Astrocyte (in vitro differentiated cells and primary cell): ENCODE data around the gene WWC2. TPM values are rescaled to one million over a fixed set of nuclear protein-coding genes. Genes with fewer than 3 reads are reported as not detected.
"Not testable (repeated sequence)": the region's sequence is repeated elsewhere in the genome, so short reads cannot be mapped to it uniquely, and the experiment has no call there.

Source experiments
- DNase-seq: peaks from one replicate; pipeline ENCODE4 v3.0.0-alpha.2; 2010; ENCODE audit warnings: low read depth
- FAIRE-seq: peaks from 2 replicates; lab custom pipeline; 2011; peaks lifted over from hg19 to GRCh38; lab: Jason Lieb, UNC
- H2AFZ ChIP-seq: 2 replicates; pipeline ENCODE4 v1.6.0; 2012; ENCODE audit warnings: low read depth, low read length, inconsistent platforms
- H3K27ac ChIP-seq: 2 replicates; pipeline ENCODE4 v1.5.1; 2011; ENCODE audit warnings: low read depth, low read length, inconsistent platforms
- H3K27me3 ChIP-seq: 2 replicates; pipeline ENCODE4 v1.6.0; 2011; ENCODE audit warnings: low read length, inconsistent platforms; ENCODE audit not compliant: insufficient read depth
- H3K36me3 ChIP-seq: 2 replicates; pipeline ENCODE4 v1.5.1; 2011; ENCODE audit warnings: low read length, inconsistent platforms; ENCODE audit not compliant: insufficient read depth
- H3K4me1 ChIP-seq: 2 replicates; pipeline ENCODE4 v1.5.1; 2011; ENCODE audit warnings: low read length, inconsistent platforms; ENCODE audit not compliant: insufficient read depth
- H3K4me2 ChIP-seq: 2 replicates; pipeline ENCODE4 v1.6.0; 2012; ENCODE audit warnings: low read length, inconsistent platforms
- H3K4me3 ChIP-seq: 2 replicates; pipeline ENCODE4 v1.5.1; 2011; ENCODE audit warnings: low read depth, mild to moderate bottlenecking, low read length, inconsistent platforms; ENCODE audit not compliant: insufficient read depth
- H3K79me2 ChIP-seq: 2 replicates; pipeline ENCODE4 v1.6.0; 2012; ENCODE audit warnings: mild to moderate bottlenecking, low read length, inconsistent platforms; ENCODE audit not compliant: insufficient read depth
- H3K9ac ChIP-seq: 2 replicates; pipeline ENCODE4 v1.6.0; 2012; ENCODE audit warnings: mild to moderate bottlenecking, low read length, inconsistent platforms
- H3K9me3 ChIP-seq: 2 replicates; pipeline ENCODE4 v1.5.1; 2012; ENCODE audit warnings: low read depth, mild to moderate bottlenecking, low read length, inconsistent platforms; ENCODE audit not compliant: insufficient read depth
- H4K20me1 ChIP-seq: 2 replicates; pipeline ENCODE4 v1.6.0; 2012; ENCODE audit warnings: low read length, inconsistent platforms; ENCODE audit not compliant: insufficient read depth
- H3K27ac Mint-ChIP-seq: one replicate; pipeline ENCODE4 v1.8.0; 2021; ENCODE audit warnings: mild to moderate bottlenecking, mixed read lengths; ENCODE audit not compliant: unreplicated experiment
- H3K27me3 Mint-ChIP-seq: one replicate; pipeline ENCODE4 v1.8.0; 2021; ENCODE audit warnings: low read depth, mixed read lengths; ENCODE audit not compliant: unreplicated experiment
- H3K36me3 Mint-ChIP-seq: one replicate; pipeline ENCODE4 v1.8.0; 2021; ENCODE audit warnings: low read depth, mixed read lengths; ENCODE audit not compliant: unreplicated experiment
- H3K4me1 Mint-ChIP-seq: one replicate; pipeline ENCODE4 v1.8.0; 2021; ENCODE audit warnings: low read depth, mixed read lengths; ENCODE audit not compliant: unreplicated experiment
- H3K4me3 Mint-ChIP-seq: one replicate; pipeline ENCODE4 v1.8.0; 2021; ENCODE audit warnings: mild to moderate bottlenecking, moderate library complexity, mixed read lengths; ENCODE audit not compliant: unreplicated experiment
- H3K9me3 Mint-ChIP-seq: one replicate; pipeline ENCODE4 v1.8.0; 2021; ENCODE audit warnings: mild to moderate bottlenecking, mixed read lengths; ENCODE audit not compliant: unreplicated experiment
- EZH2 ChIP-seq: IDR thresholded peaks from 2 replicates; pipeline ENCODE4 v1.6.1; 2012; ENCODE audit warnings: mild to moderate bottlenecking, low read length, inconsistent platforms; ENCODE audit not compliant: insufficient read depth
- total RNA-seq: library from RNA; stranded (reverse); gene quantifications from 2 replicates; pipeline ENCODE4 v1.2.1, GENCODE V29; 2021
- TF ChIP-seq, protein P1 (sequence below): IDR thresholded peaks from 2 replicates; pipeline ENCODE4 v1.5.1; 2011; ENCODE audit warnings: low read depth, mild to moderate bottlenecking, inconsistent platforms, low read length, moderate library complexity; ENCODE audit not compliant: insufficient read depth

Gene WWC2
- total RNA-seq, 1 donor from 2014 or later = 62.6 TPM

- DNase-seq = peak; percentile 62
- Histone ChIP-seq H3K36me3 (no peaks in the 10 kb centered on the region), H3K27ac (peak overlapping the region; percentile 91), H3K4me3 (peak overlapping the region; percentile 27), H2AFZ (no peak overlapping the region), H3K79me2 (peaks cover 88% of the 10 kb centered on the region), H3K9me3 (no peaks in the 10 kb centered on the region), H3K4me1 (peaks cover 18% of the 10 kb centered on the region), H3K27me3 (no peaks in the 10 kb centered on the region), H3K4me2 (peak overlapping the region; percentile 81), H3K9ac (peak overlapping the region; percentile 73), H4K20me1 (peaks cover 35% of the 10 kb centered on the region)
- peak overlapping the region; percentile 4 for H3K4me3 Mint-ChIP-seq
- peaks cover 4% of the 10 kb centered on the region for H3K36me3 Mint-ChIP-seq
- peaks cover 30% of the 10 kb centered on the region for H3K4me1 Mint-ChIP-seq
- no peak for TF ChIP-seq EZH2
- TF ChIP-seq, protein P1, sequence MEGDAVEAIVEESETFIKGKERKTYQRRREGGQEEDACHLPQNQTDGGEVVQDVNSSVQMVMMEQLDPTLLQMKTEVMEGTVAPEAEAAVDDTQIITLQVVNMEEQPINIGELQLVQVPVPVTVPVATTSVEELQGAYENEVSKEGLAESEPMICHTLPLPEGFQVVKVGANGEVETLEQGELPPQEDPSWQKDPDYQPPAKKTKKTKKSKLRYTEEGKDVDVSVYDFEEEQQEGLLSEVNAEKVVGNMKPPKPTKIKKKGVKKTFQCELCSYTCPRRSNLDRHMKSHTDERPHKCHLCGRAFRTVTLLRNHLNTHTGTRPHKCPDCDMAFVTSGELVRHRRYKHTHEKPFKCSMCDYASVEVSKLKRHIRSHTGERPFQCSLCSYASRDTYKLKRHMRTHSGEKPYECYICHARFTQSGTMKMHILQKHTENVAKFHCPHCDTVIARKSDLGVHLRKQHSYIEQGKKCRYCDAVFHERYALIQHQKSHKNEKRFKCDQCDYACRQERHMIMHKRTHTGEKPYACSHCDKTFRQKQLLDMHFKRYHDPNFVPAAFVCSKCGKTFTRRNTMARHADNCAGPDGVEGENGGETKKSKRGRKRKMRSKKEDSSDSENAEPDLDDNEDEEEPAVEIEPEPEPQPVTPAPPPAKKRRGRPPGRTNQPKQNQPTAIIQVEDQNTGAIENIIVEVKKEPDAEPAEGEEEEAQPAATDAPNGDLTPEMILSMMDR = no peak
- no peak for FAIRE-seq
- peak overlapping the region; percentile 96 for H3K27ac Mint-ChIP-seq
- H3K27me3 Mint-ChIP-seq = no peaks in the 10 kb centered on the region
- no peaks in the 10 kb centered on the region for H3K9me3 Mint-ChIP-seq
These were observed 19.1 kb downstream of the WWC2 start for GRCh38 chr4:183118141-183118540.

- Mint-ChIP-seq H3K4me1 (peaks cover 30% of the 10 kb centered on the region), H3K36me3 (peaks cover 4% of the 10 kb centered on the region), H3K27ac (peak overlapping the region; percentile 96), H3K9me3 (no peaks in the 10 kb centered on the region), H3K27me3 (no peaks in the 10 kb centered on the region), H3K4me3 (peak overlapping the region; percentile 66)
- H3K4me1 ChIP-seq = peaks cover 18% of the 10 kb centered on the region
- DNase-seq = peak; percentile 98
- no peak overlapping the region for H2AFZ ChIP-seq
- H3K9me3 ChIP-seq = no peaks in the 10 kb centered on the region
- peak overlapping the region; percentile 91 for H3K27ac ChIP-seq
- peak overlapping the region; percentile 79 for H3K9ac ChIP-seq
- peak overlapping the region; percentile 81 for H3K4me2 ChIP-seq
- peaks cover 88% of the 10 kb centered on the region for H3K79me2 ChIP-seq
- TF ChIP-seq, protein P1 = no peak
- no peak for TF ChIP-seq EZH2
- no peaks in the 10 kb centered on the region for H3K27me3 ChIP-seq
- peak overlapping the region; percentile 38 for H3K4me3 ChIP-seq
- H3K36me3 ChIP-seq = no peaks in the 10 kb centered on the region
- peaks cover 35% of the 10 kb centered on the region for H4K20me1 ChIP-seq
- FAIRE-seq = peak; percentile 94
These were observed 19.5 kb downstream of the WWC2 start for GRCh38 chr4:183118585-183118984.

DNA sequence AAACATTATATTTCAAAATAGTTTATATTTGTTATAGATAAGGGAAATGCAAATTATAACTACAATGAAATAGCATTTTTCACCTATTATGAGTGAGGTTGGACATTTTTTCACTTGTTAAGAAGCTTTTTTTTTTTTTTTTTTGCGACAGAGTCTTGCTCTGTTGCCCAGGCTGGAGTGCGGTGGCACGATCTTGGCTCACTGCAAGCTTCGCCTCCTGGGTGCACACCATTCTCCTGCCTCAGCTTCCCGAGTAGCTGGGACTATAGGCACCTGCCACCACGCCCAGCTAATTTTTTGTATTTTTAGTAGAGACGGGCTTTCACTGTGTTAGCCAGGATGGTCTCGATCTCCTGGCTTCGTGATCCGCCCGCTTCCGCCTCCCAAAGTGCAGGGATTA is 22.6 kb downstream of the WWC2 start:
- not testable (repeated sequence) for H3K4me3 ChIP-seq, H3K9me3 ChIP-seq, H3K4me3 Mint-ChIP-seq, H3K27me3 ChIP-seq, DNase-seq, H3K4me2 ChIP-seq, H3K9ac ChIP-seq, FAIRE-seq, H2AFZ ChIP-seq, H3K36me3 Mint-ChIP-seq, H3K9me3 Mint-ChIP-seq, H3K27me3 Mint-ChIP-seq, H3K27ac ChIP-seq, H3K27ac Mint-ChIP-seq, H3K36me3 ChIP-seq
- H3K4me1 Mint-ChIP-seq = peaks cover 23% of the 10 kb centered on the region
- H3K4me1 ChIP-seq = peaks cover 21% of the 10 kb centered on the region
- H3K79me2 ChIP-seq = peaks cover 85% of the 10 kb centered on the region
- H4K20me1 ChIP-seq = peaks cover 34% of the 10 kb centered on the region
